CD4-positive, alpha-beta T cell treated with Interleukin-17A for 4 hours (primary cell): ENCODE data around the gene PDGFRB.

Experiments used
- DNase-seq: peaks from one replicate; pipeline ENCODE4 v3.0.0-alpha.2; 2020; ENCODE audit warnings: mixed read lengths

Gene PDGFRB

DNA sequence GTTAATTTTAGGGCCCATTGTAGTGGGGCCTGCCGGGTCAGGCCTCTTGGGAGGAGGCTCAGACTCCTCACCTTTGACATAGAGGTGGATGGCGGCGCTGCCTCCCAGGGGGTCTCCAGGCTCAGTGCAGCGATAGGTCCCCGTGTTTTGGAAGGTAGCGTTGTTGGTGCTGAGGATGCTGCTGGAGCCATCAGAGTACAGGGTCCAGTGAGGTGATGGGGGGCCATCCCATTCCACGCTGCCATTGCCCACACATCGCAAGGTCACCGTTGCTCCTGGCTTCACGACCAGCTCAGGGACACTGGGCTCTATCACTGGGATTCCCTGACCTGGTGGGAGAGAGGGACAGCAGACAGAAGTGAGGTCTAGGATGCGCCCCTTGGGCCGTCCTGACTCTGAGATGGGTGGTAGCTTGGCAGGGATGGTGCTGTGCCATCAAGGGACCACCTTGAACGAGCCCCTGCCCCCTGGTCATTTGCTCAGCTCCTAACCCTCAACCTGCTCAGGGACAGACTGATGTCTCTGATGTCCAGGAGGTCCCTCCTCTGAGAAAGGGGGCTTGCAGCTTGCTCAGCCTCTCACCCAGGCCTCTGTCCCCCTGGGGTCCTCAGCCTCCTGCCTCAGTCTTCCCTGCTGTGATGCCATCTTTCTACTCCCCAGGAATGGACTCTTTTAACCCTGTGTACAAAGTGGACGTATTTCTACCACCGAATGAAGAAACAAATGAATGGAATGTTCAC, 74.8 kb downstream of the PDGFRB start:
- DNase-seq = no peak

DNA sequence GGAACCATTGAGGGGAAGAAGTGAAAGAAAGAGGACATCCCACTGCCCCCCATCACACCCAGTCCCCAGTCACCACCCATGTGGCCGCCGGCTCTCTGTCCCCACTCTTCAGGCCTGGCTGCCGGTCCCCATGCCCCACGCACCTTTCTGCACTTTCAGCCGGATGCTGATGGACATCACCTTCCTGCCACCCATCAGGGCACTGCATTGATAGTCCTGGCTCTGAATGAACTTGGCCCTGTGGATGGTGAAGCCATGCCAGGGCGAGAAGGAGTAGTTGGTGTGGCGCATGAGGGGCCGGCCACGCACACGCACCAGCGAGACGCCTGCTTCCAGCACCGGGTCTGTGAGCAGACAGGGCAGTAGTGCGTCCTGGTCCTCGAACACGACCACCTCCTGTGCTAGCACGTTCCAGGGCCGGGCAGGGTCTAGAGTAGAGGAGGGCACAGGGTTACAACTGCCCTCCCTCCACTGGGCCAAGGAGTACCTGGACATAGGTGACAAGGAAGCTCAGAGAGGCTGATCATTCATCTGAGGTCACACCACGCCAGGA, 75.7 kb downstream of the PDGFRB start:
- DNase-seq = no peak

GRCh38 chr5:150078802-150079689, 76.6 kb downstream of the PDGFRB start:
- no peak for DNase-seq

GRCh38 chr5:150077996-150078801, 77.4 kb downstream of the PDGFRB start:
- no peak for DNase-seq

- DNase-seq = no peak
Measured at GRCh38 chr5:150077060-150077459, 78.6 kb downstream of the PDGFRB start.

DNA sequence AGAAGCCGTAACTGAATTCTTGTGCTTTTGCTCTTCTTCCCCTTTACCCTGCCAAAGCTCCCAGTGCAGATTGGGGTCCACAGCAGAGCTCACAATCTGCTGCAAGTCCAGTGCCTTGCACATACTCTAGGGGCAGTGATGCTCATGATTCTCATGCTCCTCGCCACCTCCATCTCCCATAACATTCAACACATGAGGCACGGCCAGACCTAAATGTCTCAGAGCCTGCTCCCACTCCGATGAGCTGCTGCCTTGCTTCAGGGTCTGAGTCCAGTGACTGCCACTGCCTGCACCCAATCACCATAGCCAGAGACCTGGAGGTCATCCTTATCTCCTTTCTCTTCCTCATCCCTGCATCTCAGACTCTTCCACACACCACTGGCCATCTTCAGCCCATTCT, 79.8 kb downstream of the PDGFRB start:
- DNase-seq = no peak

DNA sequence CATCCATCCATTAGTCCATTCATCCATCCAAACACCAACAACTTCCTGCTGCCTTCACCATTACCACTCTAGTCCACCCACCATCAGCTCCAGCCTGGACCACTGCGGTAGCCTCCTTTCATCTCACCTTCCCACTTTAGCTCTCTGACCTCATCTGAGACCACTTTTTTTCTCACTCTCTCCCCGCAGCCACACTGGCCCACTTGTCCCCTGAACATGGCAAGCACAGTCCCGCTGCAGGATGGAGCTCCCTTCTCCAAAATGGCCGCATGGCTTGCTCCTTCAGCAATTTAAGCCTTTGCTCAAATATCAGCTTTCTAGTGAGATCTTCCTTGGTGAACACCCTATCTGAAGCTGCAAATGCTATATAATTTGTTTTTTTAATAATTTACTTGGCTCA, 80.4 kb downstream of the PDGFRB start:
- no peak for DNase-seq

DNA sequence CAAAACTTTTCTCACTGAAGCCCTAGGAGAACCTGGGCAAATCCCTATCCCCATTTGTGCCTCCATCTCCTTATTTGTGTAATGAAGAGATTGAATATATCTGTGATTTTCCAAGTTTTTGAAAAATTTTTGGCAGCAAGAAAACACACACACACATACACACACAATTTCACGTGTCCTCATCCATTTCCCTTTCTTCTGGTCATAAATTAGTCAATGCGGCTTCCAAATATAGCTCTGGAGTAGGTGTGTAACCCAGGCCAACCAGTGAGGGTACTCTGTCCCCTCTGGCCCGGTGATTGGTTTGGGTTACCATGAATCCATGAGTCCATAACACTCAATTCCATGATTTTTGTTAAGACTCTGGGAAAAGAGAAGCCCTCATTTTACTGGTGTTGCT, 82.0 kb downstream of the PDGFRB start:
- no peak for DNase-seq

- no peak for DNase-seq
Measured at GRCh38 chr5:150073086-150073625, 82.5 kb downstream of the PDGFRB start.

DNA sequence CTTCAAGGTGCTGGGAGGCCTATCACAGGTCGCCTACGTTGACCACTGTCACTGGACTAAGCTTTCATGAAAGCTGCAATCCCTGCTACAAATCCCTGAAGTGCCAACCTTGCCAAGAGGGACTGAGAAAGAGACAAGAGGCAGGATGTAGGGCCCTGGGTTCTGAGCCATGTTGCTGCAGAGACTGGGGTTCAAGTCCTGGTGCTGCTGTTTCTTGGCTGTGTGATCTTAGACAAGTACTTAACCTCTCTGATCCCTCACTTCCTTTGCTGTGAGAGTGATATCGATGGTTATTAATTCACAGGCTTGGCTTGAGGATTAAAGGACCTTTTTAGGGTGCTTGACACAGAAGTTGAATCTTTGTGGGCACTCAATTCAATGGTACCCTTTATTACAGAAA, 84.8 kb downstream of the PDGFRB start:
- DNase-seq = no peak

DNA sequence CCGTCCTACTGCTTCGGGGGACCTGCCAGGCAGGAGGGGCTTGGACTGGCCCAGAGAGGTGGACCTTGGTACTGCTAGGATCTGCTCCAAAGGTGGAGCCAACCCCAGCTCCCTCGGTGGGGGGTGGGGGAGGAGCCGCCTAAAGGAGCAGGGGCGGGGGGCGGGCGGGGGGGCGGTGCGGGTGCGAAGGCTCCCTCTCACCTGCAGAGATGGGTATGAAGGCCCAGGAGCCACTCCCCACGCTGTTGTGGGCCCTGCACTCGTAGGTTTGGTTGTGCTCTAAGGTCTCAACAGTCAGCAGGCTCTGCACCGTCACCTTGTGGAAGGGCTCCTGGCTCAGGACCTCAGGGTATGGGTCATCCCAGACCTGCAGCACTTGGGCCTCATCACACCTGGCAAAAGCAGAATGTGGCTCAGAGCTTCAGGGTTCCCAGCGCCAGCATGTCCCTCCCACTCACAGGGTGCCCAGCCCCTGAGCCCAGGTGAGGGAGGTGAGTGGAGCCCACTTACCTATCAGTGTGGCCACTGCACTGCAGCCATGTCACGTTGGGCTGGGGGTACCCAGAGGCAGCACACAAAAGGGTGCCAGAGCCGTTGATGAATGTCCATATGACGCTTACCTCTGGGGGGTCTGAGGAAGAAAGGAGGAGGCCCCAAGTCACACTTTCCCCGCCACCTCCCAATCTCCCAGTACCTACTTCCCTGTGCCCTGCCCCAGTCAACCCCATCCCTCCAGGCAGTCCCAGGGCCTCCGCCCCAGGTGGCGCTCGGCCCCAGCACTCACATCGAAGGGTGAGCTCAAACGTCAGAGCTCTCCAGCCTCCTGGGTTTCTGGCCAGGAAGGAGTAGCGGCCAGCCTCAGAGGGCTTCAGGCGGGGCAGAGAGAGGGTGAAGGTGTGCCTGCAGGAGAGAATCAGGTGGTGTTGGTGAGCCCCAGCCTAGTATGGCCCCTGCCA, 85.7 kb downstream of the PDGFRB start:
- DNase-seq = no peak

DNA sequence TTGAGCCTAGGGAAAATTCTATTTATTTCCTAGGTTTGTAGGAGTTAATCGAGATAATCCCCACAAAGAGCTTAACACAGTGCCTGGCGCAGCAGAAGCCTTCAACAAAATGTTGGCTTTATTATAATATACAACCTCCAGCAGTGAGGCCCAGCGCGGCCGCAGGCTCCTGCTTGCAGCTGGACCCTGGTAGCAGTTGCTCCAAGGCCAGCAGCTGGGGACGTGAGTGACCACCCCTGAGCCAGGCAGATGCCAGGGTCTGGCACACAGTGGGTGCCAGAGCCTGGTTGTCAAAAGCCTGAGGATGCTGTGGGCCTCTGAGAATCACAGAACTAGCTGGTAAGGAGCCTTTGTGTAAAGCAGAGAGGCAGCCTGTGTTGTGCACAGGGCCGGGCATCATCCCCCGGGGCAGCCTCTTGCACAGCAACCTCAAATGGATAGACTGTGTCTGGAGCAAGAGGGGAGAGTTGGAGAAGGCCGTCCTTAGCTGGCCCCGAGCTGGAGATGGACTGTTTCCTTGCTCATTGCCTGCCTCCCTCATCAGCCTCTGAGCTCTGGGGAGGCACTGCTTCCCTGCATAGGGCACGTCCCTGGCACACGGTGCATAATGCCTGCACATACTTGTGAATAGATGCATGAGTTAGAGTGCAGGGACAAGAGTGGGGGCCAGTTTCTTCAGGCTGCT, 86.5 kb downstream of the PDGFRB start:
- DNase-seq = no peak

DNA sequence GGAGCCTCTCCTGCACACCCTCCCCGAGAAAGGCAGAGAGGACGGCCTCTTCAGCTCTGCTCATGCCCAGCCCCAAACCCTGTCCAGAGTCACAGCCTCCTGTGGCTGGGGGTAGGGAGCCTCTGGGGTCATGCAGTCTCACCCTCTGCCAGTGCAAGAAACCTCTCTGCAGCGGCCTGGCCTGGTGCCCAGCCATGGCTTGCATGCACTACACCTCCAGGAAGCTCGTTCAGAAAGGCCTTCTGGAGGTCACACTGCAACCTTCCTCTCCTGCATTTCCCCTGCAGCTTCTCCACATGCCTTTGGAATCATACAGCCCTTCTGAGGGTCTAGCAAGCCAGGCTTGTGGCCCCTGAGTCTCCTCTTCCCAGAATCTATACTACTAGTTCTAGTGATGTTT, 87.2 kb downstream of the PDGFRB start:
- no peak for DNase-seq

- no peak for DNase-seq
Measured at GRCh38 chr5:150068071-150068470, 87.6 kb downstream of the PDGFRB start.

DNA sequence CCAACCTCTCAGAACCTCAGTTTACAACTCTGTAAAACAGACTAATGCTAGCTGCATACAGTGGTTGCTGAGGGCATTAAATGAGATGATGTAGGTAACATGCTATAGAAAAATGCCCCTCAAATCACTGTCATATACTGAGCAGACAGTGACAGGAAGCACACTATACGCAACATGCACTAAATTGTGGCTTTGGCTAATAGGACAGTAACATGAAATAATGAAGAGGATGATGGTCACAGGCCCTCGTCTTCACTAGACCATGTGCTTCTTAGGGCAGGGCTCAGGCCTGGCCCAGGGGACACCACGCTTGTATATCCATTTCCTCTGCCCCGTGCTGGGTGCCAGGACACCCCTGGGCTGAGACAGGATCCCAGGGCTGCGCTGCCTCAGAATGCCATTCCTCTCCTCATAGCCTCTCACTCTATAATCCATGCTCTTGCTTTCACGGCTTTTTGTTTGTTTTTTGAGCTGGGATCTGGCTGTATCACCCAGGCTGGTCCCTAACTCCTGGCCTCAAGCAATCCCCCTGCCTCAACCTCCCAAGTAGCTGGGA, 88.2 kb downstream of the PDGFRB start:
- DNase-seq = no peak

DNA sequence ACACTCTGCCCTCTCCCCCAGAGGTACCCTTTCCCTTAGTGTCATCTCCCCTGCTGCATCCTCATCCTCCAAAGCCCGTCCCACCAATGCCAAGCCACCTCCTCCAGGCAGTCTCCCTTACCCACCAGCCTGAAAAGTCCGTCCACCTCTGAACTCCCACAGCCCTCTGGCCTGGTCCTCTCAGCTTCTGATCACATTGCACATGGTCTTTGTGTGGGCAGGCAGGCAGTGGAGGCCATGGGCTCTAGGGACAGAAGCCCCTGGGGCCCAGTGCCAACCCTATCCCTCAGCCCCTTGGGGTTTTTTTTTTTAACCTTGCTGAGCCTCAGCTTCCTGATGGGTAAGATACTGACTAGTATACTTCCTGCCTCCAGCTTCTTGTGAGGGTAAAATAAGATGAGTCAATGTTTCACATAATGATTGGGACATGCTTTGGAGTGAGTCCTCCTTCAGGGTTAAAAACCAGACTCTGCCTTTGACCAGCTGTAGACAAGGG, 88.7 kb downstream of the PDGFRB start:
- DNase-seq = no peak

- no peak for DNase-seq
Measured at GRCh38 chr5:150066436-150066835, 89.2 kb downstream of the PDGFRB start.

GRCh38 chr5:150065886-150066285, 89.8 kb downstream of the PDGFRB start:
- no peak for DNase-seq

DNA sequence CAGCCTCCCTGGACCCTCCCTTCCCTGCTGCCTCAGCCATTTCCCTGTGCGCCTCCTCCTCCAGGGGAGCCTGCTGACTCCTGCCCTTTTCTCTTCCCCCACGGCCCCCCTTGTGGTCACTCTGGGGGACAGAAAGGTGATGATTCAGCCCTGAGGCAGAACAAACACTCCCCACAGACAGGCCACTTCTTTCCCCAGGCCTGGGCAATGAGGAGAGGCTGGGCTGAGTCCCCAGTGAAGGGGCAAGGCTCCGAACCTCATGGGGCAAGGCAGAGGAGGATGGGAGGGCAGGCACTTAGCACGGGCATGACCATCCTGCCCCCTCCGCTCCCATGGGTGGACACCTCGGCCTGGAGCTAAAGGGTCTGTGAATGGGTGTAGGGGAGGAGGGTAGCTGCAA, 90.3 kb downstream of the PDGFRB start:
- DNase-seq = no peak

DNA sequence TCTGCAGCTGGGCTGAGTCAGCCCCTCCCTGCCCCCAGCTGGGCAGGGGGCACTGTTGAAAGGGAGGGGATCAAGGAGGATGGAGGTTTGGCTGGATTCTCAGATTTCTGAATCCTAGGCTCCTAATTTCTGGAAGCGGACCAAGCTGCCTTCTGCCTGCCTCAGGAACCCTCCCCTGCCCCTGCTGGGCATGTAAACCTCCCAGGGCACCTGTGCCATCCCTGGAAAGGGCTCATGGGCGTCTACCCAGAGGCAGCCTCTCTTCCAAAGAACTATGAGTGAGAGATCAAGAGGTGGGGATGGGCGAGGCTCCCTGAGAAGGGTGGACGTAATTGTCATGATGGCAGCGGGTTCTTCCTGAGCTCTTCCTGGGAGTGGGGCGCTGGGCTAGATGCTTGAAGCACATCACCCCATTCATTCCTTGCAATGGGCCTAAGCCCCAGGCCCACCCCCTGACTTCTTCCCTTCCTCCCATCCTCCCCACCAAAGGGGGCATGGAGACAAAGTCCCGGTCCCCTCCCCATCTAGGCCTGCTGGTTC, 90.9 kb downstream of the PDGFRB start:
- no peak for DNase-seq
